Fibroblast of the aortic adventitia (primary cell): ENCODE data around the gene TP63. TPM values are rescaled to one million over a fixed set of nuclear protein-coding genes. Genes with fewer than 3 reads are reported as not detected.
A peak's percentile ranks its signal among the peaks of the same experiment; 100 is the strongest.

Experiments
- DNase-seq: peaks from one replicate; pipeline ENCODE4 v3.0.0-alpha.2; 2010; ENCODE audit warnings: low read depth
- H3K4me3 ChIP-seq: 2 replicates; pipeline ENCODE4 v1.5.1; 2011; ENCODE audit warnings: low read depth, mild to moderate bottlenecking, control low read depth, low read length, moderate library complexity
- CTCF ChIP-seq: IDR thresholded peaks from 2 replicates; pipeline ENCODE4 v1.5.1; 2011; ENCODE audit warnings: mild to moderate bottlenecking, low read length, control low read depth, inconsistent platforms; ENCODE audit not compliant: insufficient read depth
- total RNA-seq: library from RNA; depleted of rRNA; stranded (reverse); fragments of >200 nt; gene quantifications from 2 replicates; pipeline ENCODE4 v1.2.3, GENCODE V29; 2012; ENCODE audit warnings: low replicate concordance

The TP63 gene
- total RNA-seq, 1 donor = 0.18 TPM

- no peak overlapping the region for H3K4me3 ChIP-seq
- peak; percentile 14 for TF ChIP-seq CTCF
Observed at GRCh38 chr3:189822726-189823125, 191.5 kb downstream of the TP63 start.

GRCh38 chr3:189824629-189825312, 193.6 kb downstream of the TP63 start:
- no peak for TF ChIP-seq CTCF
- H3K4me3 ChIP-seq = no peak overlapping the region
- DNase-seq = peak; percentile 91

More at GRCh38 chr3:189822726-189823125, 191.5 kb downstream of the TP63 start:
- no peak for DNase-seq

GRCh38 chr3:189826566-189826965, 195.4 kb downstream of the TP63 start:
- no peak for TF ChIP-seq CTCF
- no peak for DNase-seq

GRCh38 chr3:189827108-189827507, 195.9 kb downstream of the TP63 start:
- no peak for TF ChIP-seq CTCF
- H3K4me3 ChIP-seq = no peak overlapping the region
- DNase-seq = no peak

More at GRCh38 chr3:189826566-189826965, 195.4 kb downstream of the TP63 start:
- H3K4me3 ChIP-seq = no peak overlapping the region

GRCh38 chr3:189830401-189830800, 199.2 kb downstream of the TP63 start:
- no peak overlapping the region for H3K4me3 ChIP-seq
- TF ChIP-seq CTCF = no peak
- no peak for DNase-seq

- no peak overlapping the region for H3K4me3 ChIP-seq
- no peak for DNase-seq
- TF ChIP-seq CTCF = no peak
Observed at GRCh38 chr3:189833266-189833665, 202.1 kb downstream of the TP63 start.

GRCh38 chr3:189833996-189834395, 202.8 kb downstream of the TP63 start:
- TF ChIP-seq CTCF = no peak
- no peak overlapping the region for H3K4me3 ChIP-seq
- DNase-seq = no peak
